ENCODE data around the gene PAX8.

PAX8 gene

DNA sequence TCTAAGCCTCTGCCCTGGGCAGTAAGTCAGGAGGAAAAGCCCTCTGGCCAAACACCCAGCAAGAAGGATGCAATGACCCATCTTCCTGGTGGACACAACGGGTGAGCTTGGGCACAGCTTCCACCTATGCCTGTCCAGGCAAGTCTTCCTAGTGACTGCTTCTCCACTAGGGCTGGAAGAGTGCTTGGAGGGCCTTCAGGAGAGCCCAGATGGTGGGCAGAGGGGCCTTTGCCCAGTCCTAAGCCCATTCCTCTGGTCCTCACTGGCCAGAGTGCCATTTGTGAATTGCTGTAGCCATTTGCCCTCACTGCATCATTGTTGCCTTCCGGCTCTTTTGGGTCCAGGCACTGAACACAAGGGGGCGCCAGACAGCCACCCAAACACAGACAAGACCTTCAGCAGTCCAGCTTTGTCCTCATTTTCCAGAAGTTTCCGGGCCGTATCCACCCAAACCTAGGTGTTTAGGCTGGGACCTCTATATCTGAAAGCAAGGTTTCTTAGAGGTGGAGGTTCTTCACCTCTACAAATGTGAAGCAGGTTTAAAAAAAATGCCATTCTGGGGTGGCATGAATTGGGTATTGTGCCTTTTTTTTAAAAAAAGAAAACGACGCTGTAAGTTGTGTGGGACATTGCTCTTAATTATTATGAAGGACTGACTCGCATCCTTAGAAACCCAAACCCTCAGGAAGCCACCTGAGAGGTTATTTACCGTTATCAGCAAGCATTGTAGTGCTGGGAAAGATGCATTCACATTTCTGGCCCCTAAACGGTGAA, 29.5 kb downstream of the PAX8 start:
- no peak overlapping the region for H3K27ac ChIP-seq (replicated peaks)
- peak in 1 of 2 experiments; percentile 72 for DNase-seq (ENCODE audit: low read depth in 1 of 2, low spot score in 1 of 2)
- TF ChIP-seq, protein P1, sequence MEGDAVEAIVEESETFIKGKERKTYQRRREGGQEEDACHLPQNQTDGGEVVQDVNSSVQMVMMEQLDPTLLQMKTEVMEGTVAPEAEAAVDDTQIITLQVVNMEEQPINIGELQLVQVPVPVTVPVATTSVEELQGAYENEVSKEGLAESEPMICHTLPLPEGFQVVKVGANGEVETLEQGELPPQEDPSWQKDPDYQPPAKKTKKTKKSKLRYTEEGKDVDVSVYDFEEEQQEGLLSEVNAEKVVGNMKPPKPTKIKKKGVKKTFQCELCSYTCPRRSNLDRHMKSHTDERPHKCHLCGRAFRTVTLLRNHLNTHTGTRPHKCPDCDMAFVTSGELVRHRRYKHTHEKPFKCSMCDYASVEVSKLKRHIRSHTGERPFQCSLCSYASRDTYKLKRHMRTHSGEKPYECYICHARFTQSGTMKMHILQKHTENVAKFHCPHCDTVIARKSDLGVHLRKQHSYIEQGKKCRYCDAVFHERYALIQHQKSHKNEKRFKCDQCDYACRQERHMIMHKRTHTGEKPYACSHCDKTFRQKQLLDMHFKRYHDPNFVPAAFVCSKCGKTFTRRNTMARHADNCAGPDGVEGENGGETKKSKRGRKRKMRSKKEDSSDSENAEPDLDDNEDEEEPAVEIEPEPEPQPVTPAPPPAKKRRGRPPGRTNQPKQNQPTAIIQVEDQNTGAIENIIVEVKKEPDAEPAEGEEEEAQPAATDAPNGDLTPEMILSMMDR (IDR thresholded peaks at IDR 0.05; ENCODE audit: insufficient read depth, low read length), result peak; percentile 80
- no peak for TF ChIP-seq POLR2AphosphoS5 (IDR thresholded peaks at IDR 0.05; ENCODE audit: low read depth)
- no peak overlapping the region for H3K4me3 ChIP-seq (replicated peaks; ENCODE audit: insufficient read depth, low read length)
- H3K27me3 ChIP-seq (ENCODE audit: insufficient read depth, poor library complexity, severe bottlenecking), result no peaks in the 10 kb centered on the region

DNA sequence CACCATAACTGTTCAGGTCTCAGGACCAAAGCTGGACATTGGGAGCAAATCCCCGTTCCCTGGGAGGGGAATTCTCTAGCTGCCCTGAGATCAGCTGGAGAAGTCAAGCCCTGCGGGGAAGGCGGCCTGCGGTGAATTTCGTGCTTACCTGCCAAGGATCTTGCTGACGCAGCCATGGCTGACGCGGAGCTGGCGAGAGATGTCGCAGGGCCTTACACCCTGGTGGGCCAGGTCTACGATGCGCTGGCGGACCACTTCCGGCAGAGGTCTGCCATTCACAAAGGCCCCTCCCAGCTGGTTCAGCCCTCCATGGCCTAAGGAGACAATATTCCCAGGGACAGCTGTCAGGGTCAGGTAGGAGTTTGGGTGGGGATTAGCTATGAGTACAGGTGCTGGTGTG, 32.1 kb downstream of the PAX8 start:
- no peak overlapping the region for H3K27ac ChIP-seq (replicated peaks)
- H3K27me3 ChIP-seq (ENCODE audit: insufficient read depth, poor library complexity, severe bottlenecking), result no peaks in the 10 kb centered on the region
- no peak for TF ChIP-seq POLR2AphosphoS5 (IDR thresholded peaks at IDR 0.05; ENCODE audit: low read depth)
- no peak for TF ChIP-seq GABPA (IDR thresholded peaks at IDR 0.05; ENCODE audit: low read depth)
- no peak for TF ChIP-seq SPI1 (IDR thresholded peaks at IDR 0.05; ENCODE audit: borderline replicate concordance, low read depth)
- TF ChIP-seq, protein P1 (IDR thresholded peaks at IDR 0.05; ENCODE audit: insufficient read depth, low read length), result no peak
- TF ChIP-seq, protein P2, sequence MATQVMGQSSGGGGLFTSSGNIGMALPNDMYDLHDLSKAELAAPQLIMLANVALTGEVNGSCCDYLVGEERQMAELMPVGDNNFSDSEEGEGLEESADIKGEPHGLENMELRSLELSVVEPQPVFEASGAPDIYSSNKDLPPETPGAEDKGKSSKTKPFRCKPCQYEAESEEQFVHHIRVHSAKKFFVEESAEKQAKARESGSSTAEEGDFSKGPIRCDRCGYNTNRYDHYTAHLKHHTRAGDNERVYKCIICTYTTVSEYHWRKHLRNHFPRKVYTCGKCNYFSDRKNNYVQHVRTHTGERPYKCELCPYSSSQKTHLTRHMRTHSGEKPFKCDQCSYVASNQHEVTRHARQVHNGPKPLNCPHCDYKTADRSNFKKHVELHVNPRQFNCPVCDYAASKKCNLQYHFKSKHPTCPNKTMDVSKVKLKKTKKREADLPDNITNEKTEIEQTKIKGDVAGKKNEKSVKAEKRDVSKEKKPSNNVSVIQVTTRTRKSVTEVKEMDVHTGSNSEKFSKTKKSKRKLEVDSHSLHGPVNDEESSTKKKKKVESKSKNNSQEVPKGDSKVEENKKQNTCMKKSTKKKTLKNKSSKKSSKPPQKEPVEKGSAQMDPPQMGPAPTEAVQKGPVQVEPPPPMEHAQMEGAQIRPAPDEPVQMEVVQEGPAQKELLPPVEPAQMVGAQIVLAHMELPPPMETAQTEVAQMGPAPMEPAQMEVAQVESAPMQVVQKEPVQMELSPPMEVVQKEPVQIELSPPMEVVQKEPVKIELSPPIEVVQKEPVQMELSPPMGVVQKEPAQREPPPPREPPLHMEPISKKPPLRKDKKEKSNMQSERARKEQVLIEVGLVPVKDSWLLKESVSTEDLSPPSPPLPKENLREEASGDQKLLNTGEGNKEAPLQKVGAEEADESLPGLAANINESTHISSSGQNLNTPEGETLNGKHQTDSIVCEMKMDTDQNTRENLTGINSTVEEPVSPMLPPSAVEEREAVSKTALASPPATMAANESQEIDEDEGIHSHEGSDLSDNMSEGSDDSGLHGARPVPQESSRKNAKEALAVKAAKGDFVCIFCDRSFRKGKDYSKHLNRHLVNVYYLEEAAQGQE (IDR thresholded peaks at IDR 0.05; ENCODE audit: insufficient replicate concordance, low read depth), result no peak
- no peak overlapping the region for H3K4me3 ChIP-seq (replicated peaks; ENCODE audit: insufficient read depth, low read length)
- no peak for DNase-seq (ENCODE audit: low read depth in 1 of 2, low spot score in 1 of 2)

DNA sequence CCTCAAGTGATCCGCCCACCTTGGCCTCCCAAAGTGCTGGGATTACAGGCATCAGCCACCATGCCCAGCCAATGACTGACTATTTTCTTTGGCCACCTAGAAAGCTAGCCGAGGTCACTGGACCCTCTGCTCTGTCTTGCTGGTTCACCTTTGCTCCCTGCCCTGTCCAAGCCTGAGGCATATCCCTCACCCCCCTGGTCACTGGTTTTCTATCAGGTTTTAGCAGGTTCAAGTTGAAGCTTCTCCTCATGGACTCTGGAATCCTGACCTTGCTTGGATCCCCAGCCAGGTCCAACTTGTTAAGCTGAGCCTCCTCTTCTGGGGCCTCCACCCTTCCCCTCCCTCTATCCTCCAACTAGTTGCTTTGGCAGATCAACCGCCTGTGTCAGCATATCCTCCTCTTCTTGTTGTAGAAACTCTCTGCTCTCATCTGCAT, 33.4 kb downstream of the PAX8 start:
- TF ChIP-seq SPI1 (IDR thresholded peaks at IDR 0.05; ENCODE audit: borderline replicate concordance, low read depth) (no peak), POLR2AphosphoS5 (IDR thresholded peaks at IDR 0.05; ENCODE audit: low read depth) (no peak), GABPA (IDR thresholded peaks at IDR 0.05; ENCODE audit: low read depth) (no peak)
- TF ChIP-seq, protein P2 (IDR thresholded peaks at IDR 0.05; ENCODE audit: insufficient replicate concordance, low read depth), result no peak
- TF ChIP-seq, protein P1 (IDR thresholded peaks at IDR 0.05; ENCODE audit: insufficient read depth, low read length), result no peak
- Histone ChIP-seq H3K27ac (replicated peaks) (no peak overlapping the region), H3K27me3 (ENCODE audit: insufficient read depth, poor library complexity, severe bottlenecking) (no peaks in the 10 kb centered on the region), H3K4me3 (replicated peaks; ENCODE audit: insufficient read depth, low read length) (no peak overlapping the region)
- DNase-seq (ENCODE audit: low read depth in 1 of 2, low spot score in 1 of 2), result no peak
